Measurements from ENCODE around the gene AFF2. TPM values are rescaled to one million over a fixed set of nuclear protein-coding genes. Genes with fewer than 3 reads are reported as not detected.

Gene AFF2
- total and polyA plus RNA-seq, 2 donors (not counting 3 experiments of a cell fraction or from before 2014, with no cell fraction given), result 0.03 to 0.07 TPM

GRCh38 chrX:148517176-148517575, 16.8 kb downstream of the AFF2 start:
- H3K36me3 ChIP-seq (ENCODE audit: control insufficient read depth in 2 of 2, extremely low read depth in 1 of 2, insufficient read depth in 2 of 2, low read length in 2 of 2), result no peaks in the 10 kb centered on the region
- FAIRE-seq (no peak), DNase-seq (ENCODE audit: low read depth, low spot score) (no peak)
- ChIA-PET CTCF (no interaction called here), POLR2A (no interaction called here)
- TF ChIP-seq POLR2A (IDR thresholded peaks at IDR 0.05; ENCODE audit: low read depth, low read length), result no peak
- TF ChIP-seq FOS (IDR thresholded peaks at IDR 0.05; ENCODE audit: borderline replicate concordance, insufficient read depth, low read length), result no peak
- TF ChIP-seq JUN (IDR thresholded peaks at IDR 0.05; ENCODE audit: borderline replicate concordance, insufficient read depth, insufficient read length, low read depth), result no peak
- no peak for TF ChIP-seq CTCF (IDR thresholded peaks at IDR 0.05; ENCODE audit: extremely low read depth in 1 of 2, insufficient read depth in 1 of 2, low read depth in 1 of 2, low read length in 2 of 2)
- no peak for TF ChIP-seq MAX (IDR thresholded peaks at IDR 0.05; ENCODE audit: insufficient read depth, insufficient read length)
- no peak for TF ChIP-seq GATA2 (IDR thresholded peaks at IDR 0.05; ENCODE audit: insufficient read depth, insufficient read length, low read depth, low read length)
- TF ChIP-seq EZH2 (IDR thresholded peaks at IDR 0.05; ENCODE audit: borderline replicate concordance, low read depth, low read length, severe bottlenecking), result no peak
- TF ChIP-seq POLR2AphosphoS5 (IDR thresholded peaks at IDR 0.05; ENCODE audit: insufficient read depth, low read depth, low read length), result no peak
- TF ChIP-seq MYC (IDR thresholded peaks at IDR 0.05; ENCODE audit: low read depth, low read length), result no peak
- intact Hi-C loops (cut with micrococcal nuclease), result no loop called here
- dilution Hi-C loops (cut with MboI; ENCODE audit: extremely low pct_ligation_motif_present, low sequenced_read_pairs), result no loop called here
- BruUV-seq (replicated peaks), result no TSS peak
- H3K79me2 ChIP-seq (ENCODE audit: control insufficient read depth, insufficient read depth, low read length), result no peaks in the 10 kb centered on the region
- no peak overlapping the region for H3K27ac ChIP-seq (ENCODE audit: insufficient read depth, low read depth, low read length)
- no peak overlapping the region for H3K9ac ChIP-seq (replicated peaks; ENCODE audit: extremely low read depth, insufficient read depth, low read length)
- H3K4me2 ChIP-seq (ENCODE audit: insufficient read depth, low read length), result no peak overlapping the region
- no peaks in the 10 kb centered on the region for H3K4me1 ChIP-seq (ENCODE audit: control insufficient read depth, extremely low read depth, insufficient read depth, low read length)
- no peaks in the 10 kb centered on the region for H3K9me3 ChIP-seq (replicated peaks; ENCODE audit: control insufficient read depth, insufficient read depth, low read length)
- no peaks in the 10 kb centered on the region for H3K27me3 ChIP-seq (ENCODE audit: control insufficient read depth in 2 of 2, insufficient read depth in 2 of 2, low read length in 2 of 2)
- no peak overlapping the region for H3K4me3 ChIP-seq (replicated peaks in 1 of 3; ENCODE audit: insufficient read depth in 1 of 3, low read depth in 1 of 3, low read length in 3 of 3)
- no peaks in the 10 kb centered on the region for H3K9me1 ChIP-seq (replicated peaks; ENCODE audit: control insufficient read depth, extremely low read depth, insufficient read depth, low read length)
- no peaks in the 10 kb centered on the region for H4K20me1 ChIP-seq (replicated peaks; ENCODE audit: control insufficient read depth, extremely low read depth, insufficient read depth, low read length)
- no peak overlapping the region for H2AFZ ChIP-seq (ENCODE audit: low read depth, low read length)

Data from endothelial cell of umbilical vein (primary cell).